GM12878 (cell line): ENCODE results near the gene NTN1. TPM values are rescaled to one million over a fixed set of nuclear protein-coding genes. Genes with fewer than 3 reads are reported as not detected.

ENCODE experiments used
- ATAC-seq: fragments of 200-7000 bp; cut with Tn5 transposase; 3 replicates; pipeline ENCODE4 v1.9.1; 2020; ENCODE audit warnings: mild to moderate bottlenecking, moderate library complexity
- BruUV-seq: library from RNA; stranded (reverse); fragments of 400-500 nt; replicated peaks from 2 replicates; lab custom pipeline; 2021; lab: Mats Ljungman, UMichigan
- CTCF ChIA-PET: fragments of 300-600 bp; sonication (Branson Sonifier 250); formaldehyde crosslinking; extraction: SDS; loops from one replicate; lab custom pipeline; 2021; ENCODE audit warnings: inconsistent platforms; lab: Yijun Ruan, JAX
- POLR2A ChIA-PET: fragments of 350-600 bp; formaldehyde crosslinking; extraction: SDS; loops from one replicate; lab custom pipeline; 2021; ENCODE audit warnings: inconsistent platforms; lab: Charles Lee
- RAD21 ChIA-PET: fragments of 300-600 bp; sonication (Branson Sonifier 250); formaldehyde crosslinking; loops from one replicate; lab custom pipeline; 2023; ENCODE audit warnings: antibody characterized with exemption; ENCODE audit not compliant: unreplicated experiment; lab: Charles Lee
- SMC1A ChIA-PET: fragments of 300-600 bp; sonication (Branson Sonifier 250); formaldehyde crosslinking; loops from one replicate; lab custom pipeline; 2023; ENCODE audit not compliant: unreplicated experiment, uncharacterized antibody; lab: Charles Lee
- DNase-seq: peaks from one replicate; pipeline ENCODE4 v3.0.0-alpha.2; 2011; ENCODE audit warnings: low read depth, low spot score
- FAIRE-seq: peaks from 3 replicates; lab custom pipeline; 2011; peaks lifted over from hg19 to GRCh38; lab: Jason Lieb, UNC
- H2AFZ ChIP-seq: 2 replicates; pipeline ENCODE4 v1.6.0; 2011; ENCODE audit warnings: low read depth, low read length, control low read depth; ENCODE audit not compliant: control insufficient read depth
- H3K27ac ChIP-seq: 2 replicates; pipeline ENCODE4 v1.5.1; 2011; ENCODE audit warnings: control low read depth; ENCODE audit not compliant: control insufficient read depth, insufficient read depth
- H3K27me3 ChIP-seq, 2 experiments: replicated peaks in 1 of 2; 2 replicates each; pipeline versions ENCODE4 v1.6.0 to v1.6.1; 2011; ENCODE audit warnings: low read length in 1 of 2; ENCODE audit not compliant: control insufficient read depth in 2 of 2, insufficient read depth in 2 of 2
- H3K36me3 ChIP-seq, 2 experiments: 2 replicates each; pipeline ENCODE4 v1.5.1; 2011; ENCODE audit warnings: low read length in 1 of 2; ENCODE audit not compliant: control insufficient read depth in 2 of 2, insufficient read depth in 2 of 2
- H3K4me1 ChIP-seq: 2 replicates; pipeline ENCODE4 v1.6.1; 2011; ENCODE audit warnings: mild to moderate bottlenecking, low read length, moderate library complexity, mixed read lengths; ENCODE audit not compliant: control insufficient read depth, insufficient read depth
- H3K4me2 ChIP-seq: 2 replicates; pipeline ENCODE4 v1.6.0; 2011; ENCODE audit warnings: control low read depth; ENCODE audit not compliant: control insufficient read depth, insufficient read depth
- H3K4me3 ChIP-seq: fragments of 200-600 bp; sonication (generic); 2 replicates; pipeline ENCODE4 v1.5.1; 2016
- H3K79me2 ChIP-seq: 2 replicates; pipeline ENCODE4 v1.6.0; 2011; ENCODE audit warnings: low read length; ENCODE audit not compliant: control insufficient read depth, insufficient read depth
- H3K9ac ChIP-seq: 2 replicates; pipeline ENCODE4 v1.8.0; 2011; ENCODE audit warnings: low read length, control low read depth, mixed read lengths; ENCODE audit not compliant: control insufficient read depth, insufficient read depth
- H3K9me3 ChIP-seq: replicated peaks from 3 replicates; pipeline ENCODE4 v1.5.1; 2011; ENCODE audit warnings: mild to moderate bottlenecking, low read length; ENCODE audit not compliant: control insufficient read depth, insufficient read depth
- H4K20me1 ChIP-seq: 2 replicates; pipeline ENCODE4 v1.6.0; 2011; ENCODE audit not compliant: control insufficient read depth, insufficient read depth
- FOXK2 ChIP-seq: fragments of 450-650 bp; IDR thresholded peaks from 2 replicates; pipeline ENCODE4 v1.6.1; 2017; ENCODE audit warnings: mild to moderate bottlenecking, moderate library complexity
- NFXL1 ChIP-seq: fragments of 450-650 bp; IDR thresholded peaks from 2 replicates; pipeline ENCODE4 v1.6.1; 2017; ENCODE audit warnings: antibody characterized with exemption, mild to moderate bottlenecking, borderline replicate concordance
- RAD51 ChIP-seq: fragments of 450-650 bp; IDR thresholded peaks from 2 replicates; pipeline ENCODE4 v1.6.1; 2016; ENCODE audit warnings: moderate library complexity, mild to moderate bottlenecking, inconsistent platforms
- SMARCA5 ChIP-seq: fragments of 450-650 bp; IDR thresholded peaks from 2 replicates; pipeline ENCODE4 v1.6.1; 2017; ENCODE audit warnings: mild to moderate bottlenecking
- ZBED1 ChIP-seq: IDR thresholded peaks from 2 replicates; pipeline ENCODE4 v1.6.1; 2016; ENCODE audit warnings: borderline replicate concordance
- ZNF274 ChIP-seq: IDR thresholded peaks from one replicate; pipeline ENCODE4 v1.8.0; 2011; ENCODE audit not compliant: insufficient read length, insufficient read depth
- ZNF622 ChIP-seq: fragments of 450-650 bp; IDR thresholded peaks from 2 replicates; pipeline ENCODE4 v1.6.1; 2017; ENCODE audit warnings: mild to moderate bottlenecking, inconsistent platforms
- WGBS: methylation state at CpG from one replicate; pipeline ENCODE4 v1.1.6; 2016; ENCODE audit warnings: low lambda C conversion rate; ENCODE audit not compliant: insufficient replicate concordance, insufficient coverage; ENCODE audit errors: missing lambda C conversion rate; 5-methylcytosine and 5-hydroxymethylcytosine counted together
- in situ Hi-C: fragments of 300-500 bp; cut with MboI; formaldehyde crosslinking; loops from 9 replicates; pipeline ENCODE4 v1.14.3; 2018; ENCODE audit warnings: mixed read lengths
- intact Hi-C: fragments of 100-400 bp; cut with micrococcal nuclease; formaldehyde crosslinking; loops from one replicate; pipeline ENCODE4 v1.14.2; 2022; ENCODE audit not compliant: unreplicated experiment
- polyA plus RNA-seq, 11 experiments: library from polyadenylated mRNA; depleted of rRNA in 4 of 11; unstranded in 6 of 11; stranded (reverse) in 5 of 11; fragments of >200 nt; fragmentation: Nextera tagmentation in 4 of 11; fragmentation: Illumina TruSeq in 1 of 11; extraction: Ambion mirVana in 4 of 11; extraction: Trizol in 1 of 11; gene quantifications; 1 replicate in 1 of 11; 2 replicates in 10 of 11; pipeline versions ENCODE4 v1.2.1 to v1.2.3, GENCODE V29; 2011 to 2016; ENCODE audit warnings: inconsistent platforms in 2 of 11, missing spikeins in 2 of 11, low read depth in 1 of 11
- total RNA-seq, 4 experiments: library from RNA; depleted of rRNA in 3 of 4; stranded (reverse); fragments of >200 nt in 3 of 4; fragmentation: Illumina TruSeq in 1 of 4; extraction: Trizol in 1 of 4; gene quantifications; 2 replicates each; pipeline versions ENCODE4 v1.2.1 to v1.2.3, GENCODE V29; 2013 to 2021
- TF ChIP-seq, protein P1 (sequence below): fragments of 450-650 bp; formaldehyde crosslinking; IDR thresholded peaks from 2 replicates; pipeline ENCODE4 v1.5.0; 2022; ENCODE audit warnings: mild to moderate bottlenecking, missing genetic modification characterization
- TF ChIP-seq, protein P2 (sequence below): fragments of 450-650 bp; IDR thresholded peaks from 2 replicates; pipeline ENCODE4 v1.6.1; 2018; ENCODE audit warnings: mild to moderate bottlenecking, low read depth, moderate library complexity; ENCODE audit not compliant: partially characterized antibody
- TF ChIP-seq, protein P3 (sequence below): IDR thresholded peaks from 2 replicates; pipeline ENCODE4 v1.6.1; 2011; ENCODE audit warnings: borderline replicate concordance, low read depth, mild to moderate bottlenecking, moderate library complexity, low read length; ENCODE audit not compliant: insufficient read depth, poor library complexity, severe bottlenecking

Gene NTN1
- total and polyA plus RNA-seq, 10 of the 15 experiments (the other 5 are each of a cell fraction or from before 2014, with no cell fraction given): 0.02 to 0.89 (median 0.35) TPM

DNA sequence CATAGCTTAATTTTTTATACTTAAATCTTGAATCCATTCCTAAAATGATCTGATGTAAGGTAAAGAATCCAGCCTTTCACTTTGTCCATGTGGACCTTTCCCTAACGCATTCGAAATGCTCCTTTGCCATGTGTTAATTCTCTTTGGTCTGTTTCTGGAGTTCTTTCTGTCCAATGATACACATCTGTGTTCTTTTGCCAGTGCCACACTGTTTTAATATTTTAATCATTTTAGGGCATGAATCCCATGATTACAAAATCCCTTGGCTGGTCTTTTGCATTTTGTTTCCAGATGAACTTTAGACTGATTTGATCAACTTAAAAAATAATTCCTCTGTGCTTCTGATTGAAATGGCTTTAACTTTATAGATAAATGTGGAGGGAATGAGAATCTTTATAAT is 74.1 kb downstream of the NTN1 start:
- Histone ChIP-seq H2AFZ (no peak overlapping the region), H3K4me3 (no peak overlapping the region), H3K9me3 (no peaks in the 10 kb centered on the region), H3K4me1 (no peaks in the 10 kb centered on the region), H4K20me1 (no peaks in the 10 kb centered on the region), H3K79me2 (no peaks in the 10 kb centered on the region), H3K4me2 (no peak overlapping the region), H3K36me3 (no peaks in the 10 kb centered on the region), H3K27me3 (no peaks in the 10 kb centered on the region; a peak in 1 of 4 replicates), H3K27ac (no peak overlapping the region), H3K9ac (no peak overlapping the region)
- ChIA-PET RAD21 (no interaction called here), CTCF (no interaction called here), POLR2A (no interaction called here), SMC1A (no interaction called here)
- in situ Hi-C loops (no loop called here), intact Hi-C loops (no loop called here)
- FAIRE-seq (no peak), ATAC-seq (no peak), DNase-seq (no peak)
- TF ChIP-seq, protein P1, sequence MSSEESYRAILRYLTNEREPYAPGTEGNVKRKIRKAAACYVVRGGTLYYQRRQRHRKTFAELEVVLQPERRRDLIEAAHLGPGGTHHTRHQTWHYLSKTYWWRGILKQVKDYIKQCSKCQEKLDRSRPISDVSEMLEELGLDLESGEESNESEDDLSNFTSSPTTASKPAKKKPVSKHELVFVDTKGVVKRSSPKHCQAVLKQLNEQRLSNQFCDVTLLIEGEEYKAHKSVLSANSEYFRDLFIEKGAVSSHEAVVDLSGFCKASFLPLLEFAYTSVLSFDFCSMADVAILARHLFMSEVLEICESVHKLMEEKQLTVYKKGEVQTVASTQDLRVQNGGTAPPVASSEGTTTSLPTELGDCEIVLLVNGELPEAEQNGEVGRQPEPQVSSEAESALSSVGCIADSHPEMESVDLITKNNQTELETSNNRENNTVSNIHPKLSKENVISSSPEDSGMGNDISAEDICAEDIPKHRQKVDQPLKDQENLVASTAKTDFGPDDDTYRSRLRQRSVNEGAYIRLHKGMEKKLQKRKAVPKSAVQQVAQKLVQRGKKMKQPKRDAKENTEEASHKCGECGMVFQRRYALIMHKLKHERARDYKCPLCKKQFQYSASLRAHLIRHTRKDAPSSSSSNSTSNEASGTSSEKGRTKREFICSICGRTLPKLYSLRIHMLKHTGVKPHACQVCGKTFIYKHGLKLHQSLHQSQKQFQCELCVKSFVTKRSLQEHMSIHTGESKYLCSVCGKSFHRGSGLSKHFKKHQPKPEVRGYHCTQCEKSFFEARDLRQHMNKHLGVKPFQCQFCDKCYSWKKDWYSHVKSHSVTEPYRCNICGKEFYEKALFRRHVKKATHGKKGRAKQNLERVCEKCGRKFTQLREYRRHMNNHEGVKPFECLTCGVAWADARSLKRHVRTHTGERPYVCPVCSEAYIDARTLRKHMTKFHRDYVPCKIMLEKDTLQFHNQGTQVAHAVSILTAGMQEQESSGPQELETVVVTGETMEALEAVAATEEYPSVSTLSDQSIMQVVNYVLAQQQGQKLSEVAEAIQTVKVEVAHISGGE (CRISPR knock-in tag): no peak
- 65% methylated on average over 2 of the region's 2 CpGs for WGBS
- BruUV-seq: no TSS peak

DNA sequence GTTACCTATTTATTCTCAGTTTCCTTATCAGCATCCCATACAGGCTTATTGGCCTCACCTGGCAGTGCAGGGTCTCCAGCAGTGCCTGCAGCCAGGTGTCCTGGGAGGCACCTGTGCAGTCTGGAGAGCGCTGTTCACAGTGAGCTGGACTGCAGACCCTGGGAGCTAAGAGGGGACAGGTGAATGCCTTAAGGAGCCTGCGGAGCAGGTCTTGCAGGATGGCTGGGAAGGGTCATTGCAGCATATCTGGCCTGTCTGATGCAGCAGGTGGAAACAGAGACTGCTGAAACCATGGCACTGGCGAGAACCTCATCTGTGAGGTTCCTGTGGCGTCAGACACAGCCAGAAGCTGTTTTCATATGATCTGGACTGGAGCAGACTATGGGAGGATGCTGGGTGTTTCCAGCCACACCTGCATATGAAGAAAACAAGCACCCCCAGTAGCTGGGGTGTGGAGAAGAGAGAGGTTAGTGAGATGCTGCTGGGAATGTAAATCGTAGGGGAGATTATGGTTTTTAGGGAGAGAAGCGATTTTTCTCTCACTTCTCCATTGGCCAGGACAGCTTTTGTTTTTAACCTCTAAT is 77.0 kb downstream of the NTN1 start:
- WGBS: 28% methylated on average over 6 of the region's 6 CpGs
- ChIA-PET CTCF (no interaction called here), RAD21 (no interaction called here), POLR2A (no interaction called here), SMC1A (no interaction called here)
- H3K9ac ChIP-seq: no peak overlapping the region
- H3K27ac ChIP-seq: no peak overlapping the region
- no peaks in the 10 kb centered on the region; a peak in 1 of 4 replicates for H3K27me3 ChIP-seq
- no TSS peak for BruUV-seq
- H3K36me3 ChIP-seq: no peaks in the 10 kb centered on the region
- H3K4me3 ChIP-seq: no peak overlapping the region
- H3K4me2 ChIP-seq: no peak overlapping the region
- H3K79me2 ChIP-seq: no peaks in the 10 kb centered on the region
- no peak for FAIRE-seq
- no peaks in the 10 kb centered on the region for H4K20me1 ChIP-seq
- intact Hi-C loops: no loop called here
- in situ Hi-C loops: no loop called here
- no peak overlapping the region for H2AFZ ChIP-seq
- no peak for DNase-seq
- no peak for ATAC-seq
- H3K4me1 ChIP-seq: no peaks in the 10 kb centered on the region
- H3K9me3 ChIP-seq: peaks cover 2% of the 10 kb centered on the region; the same call in 2 of the 3 replicates
- TF ChIP-seq RAD51: no peak
- no peak for TF ChIP-seq NFXL1
- TF ChIP-seq FOXK2: no peak
- TF ChIP-seq, protein P2, sequence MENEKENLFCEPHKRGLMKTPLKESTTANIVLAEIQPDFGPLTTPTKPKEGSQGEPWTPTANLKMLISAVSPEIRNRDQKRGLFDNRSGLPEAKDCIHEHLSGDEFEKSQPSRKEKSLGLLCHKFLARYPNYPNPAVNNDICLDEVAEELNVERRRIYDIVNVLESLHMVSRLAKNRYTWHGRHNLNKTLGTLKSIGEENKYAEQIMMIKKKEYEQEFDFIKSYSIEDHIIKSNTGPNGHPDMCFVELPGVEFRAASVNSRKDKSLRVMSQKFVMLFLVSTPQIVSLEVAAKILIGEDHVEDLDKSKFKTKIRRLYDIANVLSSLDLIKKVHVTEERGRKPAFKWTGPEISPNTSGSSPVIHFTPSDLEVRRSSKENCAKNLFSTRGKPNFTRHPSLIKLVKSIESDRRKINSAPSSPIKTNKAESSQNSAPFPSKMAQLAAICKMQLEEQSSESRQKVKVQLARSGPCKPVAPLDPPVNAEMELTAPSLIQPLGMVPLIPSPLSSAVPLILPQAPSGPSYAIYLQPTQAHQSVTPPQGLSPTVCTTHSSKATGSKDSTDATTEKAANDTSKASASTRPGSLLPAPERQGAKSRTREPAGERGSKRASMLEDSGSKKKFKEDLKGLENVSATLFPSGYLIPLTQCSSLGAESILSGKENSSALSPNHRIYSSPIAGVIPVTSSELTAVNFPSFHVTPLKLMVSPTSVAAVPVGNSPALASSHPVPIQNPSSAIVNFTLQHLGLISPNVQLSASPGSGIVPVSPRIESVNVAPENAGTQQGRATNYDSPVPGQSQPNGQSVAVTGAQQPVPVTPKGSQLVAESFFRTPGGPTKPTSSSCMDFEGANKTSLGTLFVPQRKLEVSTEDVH: no peak
- TF ChIP-seq ZNF274: no peak
- TF ChIP-seq SMARCA5: no peak
- TF ChIP-seq ZNF622: no peak
- TF ChIP-seq, protein P3, sequence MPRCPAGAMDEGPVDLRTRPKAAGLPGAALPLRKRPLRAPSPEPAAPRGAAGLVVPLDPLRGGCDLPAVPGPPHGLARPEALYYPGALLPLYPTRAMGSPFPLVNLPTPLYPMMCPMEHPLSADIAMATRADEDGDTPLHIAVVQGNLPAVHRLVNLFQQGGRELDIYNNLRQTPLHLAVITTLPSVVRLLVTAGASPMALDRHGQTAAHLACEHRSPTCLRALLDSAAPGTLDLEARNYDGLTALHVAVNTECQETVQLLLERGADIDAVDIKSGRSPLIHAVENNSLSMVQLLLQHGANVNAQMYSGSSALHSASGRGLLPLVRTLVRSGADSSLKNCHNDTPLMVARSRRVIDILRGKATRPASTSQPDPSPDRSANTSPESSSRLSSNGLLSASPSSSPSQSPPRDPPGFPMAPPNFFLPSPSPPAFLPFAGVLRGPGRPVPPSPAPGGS: no peak
- TF ChIP-seq ZBED1: no peak
